Hindlimb muscle (tissue), 1 donor: ENCODE measurements around the gene RHOB. TPM values are rescaled to one million over a fixed set of nuclear protein-coding genes. Genes with fewer than 3 reads are reported as not detected.
A peak's percentile ranks its signal among the peaks of the same experiment; 100 is the strongest.
"Not testable (repeated sequence)": the region's sequence is repeated elsewhere in the genome, so short reads cannot be mapped to it uniquely, and the experiment has no call there.

Experiments used
- DNase-seq: peaks from one replicate; pipeline ENCODE4 v3.0.0-alpha.2; 2013
- polyA plus RNA-seq: library from polyadenylated mRNA; unstranded; fragments of 120-200 nt; gene quantifications from one replicate; pipeline ENCODE4 v1.2.1, GENCODE V29; 2013; ENCODE audit not compliant: insufficient read length

RHOB gene
- 132 TPM for polyA plus RNA-seq

- peak; percentile 98 for DNase-seq
Observed at GRCh38 chr2:20446917-20447436, at the start of gene RHOB. Gene RHOB (plus strand): TSS chr2:20447074. CDS start chr2:20447466, 392 bp downstream.

GRCh38 chr2:20397811-20398447, 48.9 kb upstream of the RHOB start:
- no peak for DNase-seq

DNA sequence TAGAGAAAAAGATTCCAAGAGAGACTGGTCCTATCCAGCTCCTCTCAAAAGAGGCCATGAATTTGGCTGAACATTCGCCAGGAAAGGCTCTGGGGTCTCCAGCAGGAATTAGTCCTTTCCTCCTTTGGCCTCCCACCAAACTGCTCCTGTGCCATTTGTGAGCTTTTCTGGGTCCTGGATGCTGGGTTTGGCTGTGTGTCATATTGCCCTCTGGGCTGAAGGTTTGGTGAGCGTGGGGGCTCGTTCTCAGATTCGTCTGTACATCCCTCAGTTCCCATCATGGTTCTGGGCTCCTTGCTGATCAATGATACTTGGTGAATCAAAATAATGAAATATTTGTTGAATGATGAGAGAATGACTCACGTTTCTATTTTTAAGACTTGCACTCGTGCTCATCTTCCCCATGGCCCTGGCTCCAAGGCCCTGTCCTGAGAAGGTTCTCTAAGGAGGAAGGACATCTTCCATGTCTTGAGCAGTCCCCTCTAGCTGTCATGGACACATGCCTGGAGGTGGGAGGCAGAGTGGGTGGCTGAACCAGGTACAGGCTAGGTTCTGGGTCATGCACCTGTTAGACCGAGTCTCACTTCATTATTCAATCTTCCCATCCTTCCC, 47.8 kb upstream of the RHOB start:
- DNase-seq: no peak

- no peak for DNase-seq
Observed at GRCh38 chr2:20400306-20400705, 46.6 kb upstream of the RHOB start.

DNA sequence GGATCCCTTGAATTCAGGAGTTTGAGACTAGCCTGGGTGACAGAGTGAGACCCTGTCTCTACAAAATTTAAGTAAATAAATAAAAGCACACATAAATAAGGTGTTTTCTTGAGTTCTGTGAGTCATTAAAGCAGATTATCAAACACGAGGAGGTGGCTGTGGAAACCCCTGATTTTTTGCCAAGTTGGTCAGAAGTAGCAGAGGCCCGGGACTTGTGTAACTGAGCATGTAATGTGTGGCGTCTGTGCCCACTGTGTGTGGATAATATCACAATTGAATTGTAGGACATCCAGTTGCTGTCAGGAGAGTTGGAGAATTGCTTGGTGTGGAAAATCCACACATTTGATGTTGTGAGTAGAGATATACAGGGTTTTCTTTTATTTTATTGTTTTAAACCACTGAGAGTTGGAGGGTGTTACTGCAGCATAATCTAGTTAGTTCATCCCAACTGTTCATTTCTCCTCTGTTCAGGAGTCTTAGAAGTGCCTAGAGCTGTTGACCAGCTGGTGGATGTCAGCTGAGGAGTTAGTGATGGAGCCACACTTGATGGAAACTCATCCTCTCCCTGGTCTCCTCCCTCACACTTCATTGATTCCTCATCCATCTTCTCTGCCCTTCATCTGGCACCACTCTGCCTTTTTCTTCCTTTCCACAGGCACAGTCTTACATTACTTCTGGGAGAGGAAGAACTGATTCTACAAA, 45.9 kb upstream of the RHOB start:
- DNase-seq: no peak

GRCh38 chr2:20401489-20401835, 45.4 kb upstream of the RHOB start:
- DNase-seq: no peak

DNA sequence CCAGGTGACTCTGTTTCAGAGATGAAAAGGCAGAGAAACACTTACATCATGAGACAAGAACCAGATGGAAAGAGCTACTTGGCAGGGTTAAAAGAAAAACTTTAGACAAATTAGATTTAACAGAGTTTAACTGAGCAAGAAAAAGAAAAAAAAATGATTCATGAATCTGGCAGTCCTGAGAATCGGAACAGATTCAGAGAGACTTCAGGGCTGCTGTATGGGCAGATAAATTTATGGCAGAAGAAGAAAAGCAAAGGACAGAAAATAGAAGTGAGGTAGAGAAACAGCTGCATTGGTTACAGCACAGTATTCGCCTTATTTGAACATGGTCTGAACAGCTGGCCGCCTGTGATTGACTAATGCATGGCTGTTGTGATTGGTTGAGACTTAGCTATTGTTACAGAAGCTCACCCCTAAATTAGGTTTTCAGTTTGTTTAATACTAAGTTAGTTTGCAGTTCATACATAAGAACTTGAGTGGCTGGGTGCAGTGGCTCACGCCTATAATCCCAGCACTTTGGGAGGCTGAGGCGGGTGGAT, 43.0 kb upstream of the RHOB start:
- no peak for DNase-seq

DNA sequence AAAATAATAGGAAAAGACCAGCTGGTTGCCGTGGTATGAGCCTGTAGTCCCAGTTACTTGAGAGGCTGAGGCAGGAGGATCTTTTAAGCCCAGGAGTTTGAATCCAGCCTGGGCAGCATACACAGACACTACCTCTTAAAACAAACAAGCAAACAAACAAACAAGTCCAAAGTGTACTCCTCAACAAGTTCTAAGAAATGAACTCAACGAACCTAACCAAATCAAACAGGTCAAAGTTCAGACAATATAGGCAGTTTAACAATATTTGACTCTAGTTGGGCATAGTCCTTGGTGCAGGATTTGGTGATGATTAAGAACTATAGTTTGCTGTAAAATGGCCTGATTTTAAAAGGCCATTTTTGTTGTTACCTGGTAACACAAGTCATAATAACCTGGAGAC, 41.9 kb upstream of the RHOB start:
- DNase-seq: no peak

DNA sequence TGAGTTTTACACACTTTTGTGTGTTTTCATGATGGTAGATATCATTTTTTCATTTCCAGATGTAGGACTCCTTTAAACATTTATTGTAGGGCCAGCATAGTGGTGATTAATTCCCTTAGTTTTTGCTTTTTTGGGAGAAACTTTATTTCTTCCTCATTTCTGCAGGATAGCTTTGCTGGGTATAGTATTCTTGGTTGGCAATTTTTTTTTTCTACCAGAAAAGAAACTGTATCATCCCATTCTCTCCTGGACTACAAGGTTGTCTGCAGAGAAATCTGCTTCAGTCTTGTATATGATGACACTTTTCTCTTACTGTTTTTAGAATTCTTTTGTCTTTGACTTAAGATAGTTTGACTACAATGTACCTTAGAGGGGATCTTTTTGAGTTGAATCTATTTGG, 37.8 kb upstream of the RHOB start:
- DNase-seq: no peak

DNA sequence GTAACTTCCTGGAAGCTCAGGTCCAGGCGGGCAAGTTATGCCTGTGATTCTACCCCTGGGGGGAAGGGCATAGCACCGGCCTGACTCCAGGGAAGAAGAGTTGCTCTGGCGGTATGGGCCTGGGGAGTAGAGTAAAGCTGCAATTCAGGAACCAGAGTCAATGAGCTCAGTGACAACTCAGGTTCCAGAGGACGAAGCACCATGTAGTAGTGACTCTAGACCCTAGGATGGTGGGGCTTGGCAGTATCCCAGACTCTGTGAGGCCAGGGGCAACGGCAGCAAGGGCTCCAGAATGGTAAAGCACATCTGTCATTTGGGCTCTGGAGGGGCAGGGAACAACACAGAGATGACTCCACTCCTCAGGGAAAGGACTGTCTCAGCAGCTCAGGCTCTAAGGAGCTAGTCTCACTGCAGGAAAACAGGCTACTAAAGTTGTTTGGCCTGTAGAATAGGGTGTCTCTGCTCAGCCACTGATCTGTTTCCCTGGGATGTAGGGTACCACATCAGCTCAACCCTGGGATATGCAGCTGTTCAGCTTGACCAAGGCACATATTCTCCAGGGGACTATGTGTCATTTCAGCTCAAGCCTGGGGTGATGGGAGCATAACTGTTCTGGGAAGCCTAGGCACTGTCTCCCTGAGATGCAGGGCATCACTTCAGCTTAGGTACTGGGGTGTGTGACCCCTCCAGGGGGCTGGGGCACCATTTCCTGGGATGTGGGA, 36.2 kb upstream of the RHOB start:
- DNase-seq: no peak

GRCh38 chr2:20411361-20411894, 35.4 kb upstream of the RHOB start:
- peak; percentile 58 for DNase-seq

DNA sequence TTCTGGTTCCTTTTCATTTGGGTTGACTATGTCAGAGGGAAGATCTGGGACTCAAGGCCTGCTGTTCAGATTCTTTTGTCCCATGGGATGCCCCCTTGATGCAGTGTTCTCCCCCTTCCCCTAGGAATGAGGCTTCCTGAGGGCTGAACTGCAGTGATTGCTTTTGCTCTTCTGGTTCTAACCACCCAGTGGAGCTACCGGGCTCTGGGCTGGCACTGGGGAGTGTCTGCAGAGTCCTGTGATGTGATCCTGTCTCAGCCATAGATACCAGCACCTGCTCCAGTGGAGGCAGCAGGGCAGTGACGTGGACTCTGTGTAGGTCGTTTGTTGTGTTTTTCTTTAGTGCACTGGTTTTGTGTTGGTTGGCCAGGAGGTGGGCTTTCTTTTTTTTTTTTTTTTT, 32.1 kb upstream of the RHOB start:
- no peak for DNase-seq

GRCh38 chr2:20415511-20415918, 31.4 kb upstream of the RHOB start:
- no peak for DNase-seq

- no peak for DNase-seq
Observed at GRCh38 chr2:20416723-20417122, 30.2 kb upstream of the RHOB start.

GRCh38 chr2:20417230-20417821, 29.5 kb upstream of the RHOB start:
- DNase-seq: not testable (repeated sequence)

GRCh38 chr2:20418519-20418918, 28.4 kb upstream of the RHOB start:
- no peak for DNase-seq

DNA sequence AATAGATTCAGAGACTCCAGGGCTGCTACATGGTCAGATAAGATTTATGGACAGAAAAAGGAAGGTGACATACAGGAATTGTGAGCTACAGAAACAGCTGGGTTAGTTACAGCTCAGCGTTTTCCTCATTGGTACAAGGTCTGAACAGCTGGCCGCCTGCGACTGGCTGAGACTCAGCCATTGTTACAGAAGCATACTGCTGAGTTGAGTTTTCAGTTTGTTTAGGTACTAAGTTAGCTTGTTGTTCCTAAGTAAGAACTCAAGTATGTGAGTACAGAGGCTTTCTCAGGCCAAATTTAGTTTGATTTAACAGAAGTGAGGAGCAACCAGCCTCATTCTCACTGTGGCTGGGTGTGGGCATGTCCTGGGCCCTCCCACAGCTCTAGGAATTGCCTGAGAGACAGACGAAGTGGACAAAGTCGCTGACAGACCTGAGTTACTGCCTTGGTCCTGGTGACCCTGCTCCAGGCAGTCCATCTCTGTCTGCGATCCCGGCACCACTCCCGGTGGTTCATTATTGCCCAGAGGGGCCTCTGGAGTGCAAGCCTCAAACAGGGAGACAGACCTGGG, 27.8 kb upstream of the RHOB start:
- DNase-seq: peak; percentile 55

GRCh38 chr2:20419752-20420151, 27.1 kb upstream of the RHOB start:
- no peak for DNase-seq

DNA sequence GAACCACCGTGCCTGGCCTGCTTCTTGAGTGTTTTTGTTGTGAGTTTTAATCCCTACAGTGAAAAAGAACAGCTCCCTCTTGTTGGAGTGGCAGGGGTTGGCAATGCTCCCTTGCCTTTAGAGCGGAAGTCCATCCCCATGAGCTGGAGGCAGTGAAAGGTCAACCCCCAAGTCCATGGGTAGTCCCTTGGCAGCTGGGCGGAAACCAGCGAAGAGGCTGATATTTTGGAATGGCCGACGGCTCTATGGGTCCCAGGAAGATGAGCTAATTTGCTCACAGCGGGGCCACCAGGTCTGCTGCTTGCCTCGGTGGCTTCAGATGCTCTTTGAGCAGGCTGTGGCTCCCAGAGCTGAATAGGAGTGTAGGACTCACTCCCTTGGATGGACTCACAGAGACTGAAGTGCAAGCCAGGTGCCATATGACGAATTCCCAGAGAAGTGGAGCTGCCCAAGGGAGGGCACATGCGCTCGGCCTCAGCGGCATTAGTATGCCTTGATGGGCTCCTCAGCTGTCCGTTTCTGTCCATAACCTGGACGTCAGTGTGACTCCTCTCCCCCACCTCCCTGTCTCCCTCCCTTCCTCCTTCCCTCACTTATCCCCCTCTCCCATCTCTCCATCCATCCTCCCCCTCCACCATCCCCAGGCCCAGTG, 25.4 kb upstream of the RHOB start:
- DNase-seq: no peak

DNA sequence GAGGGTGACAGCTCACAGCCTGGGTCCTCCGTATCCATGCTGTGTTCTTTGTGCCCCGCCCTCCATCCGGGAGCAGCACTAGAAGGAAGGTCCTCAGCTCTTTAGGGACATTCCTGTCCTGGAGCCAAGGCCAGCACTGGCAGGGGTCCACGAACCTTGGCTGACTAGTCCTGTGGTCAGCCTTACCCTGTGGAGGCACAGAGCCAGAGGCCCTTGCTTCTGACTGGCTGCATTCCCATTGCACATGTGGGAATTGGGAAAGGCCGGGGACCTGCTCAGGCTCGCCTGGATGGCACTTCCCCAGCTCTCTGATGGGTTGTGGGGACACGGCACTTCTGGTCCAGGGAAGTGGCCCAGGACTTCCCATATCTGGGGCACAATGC, 24.9 kb upstream of the RHOB start:
- DNase-seq: peak; percentile 29
